Transverse colon (tissue), 3 donors: ENCODE results near the gene SLC6A4.

ENCODE experiments used
- POLR2A ChIP-seq: fragments of 450-650 bp; IDR thresholded peaks from one replicate; pipeline ENCODE4 v1.6.1; 2016; ENCODE audit warnings: antibody characterized with exemption, mild to moderate bottlenecking, moderate library complexity
- TF ChIP-seq, protein P1 (sequence below), 5 experiments: fragments of 200-600 bp in 3 of 5; fragments of 450-650 bp in 2 of 5; sonication (generic) in 3 of 5; IDR thresholded peaks; 1 replicate in 2 of 5; 2 replicates in 3 of 5; pipeline ENCODE4 v1.5.1; 2016 to 2017; ENCODE audit warnings: antibody characterized with exemption in 5 of 5, inconsistent platforms in 3 of 5, mild to moderate bottlenecking in 2 of 5, moderate library complexity in 1 of 5

DNA sequence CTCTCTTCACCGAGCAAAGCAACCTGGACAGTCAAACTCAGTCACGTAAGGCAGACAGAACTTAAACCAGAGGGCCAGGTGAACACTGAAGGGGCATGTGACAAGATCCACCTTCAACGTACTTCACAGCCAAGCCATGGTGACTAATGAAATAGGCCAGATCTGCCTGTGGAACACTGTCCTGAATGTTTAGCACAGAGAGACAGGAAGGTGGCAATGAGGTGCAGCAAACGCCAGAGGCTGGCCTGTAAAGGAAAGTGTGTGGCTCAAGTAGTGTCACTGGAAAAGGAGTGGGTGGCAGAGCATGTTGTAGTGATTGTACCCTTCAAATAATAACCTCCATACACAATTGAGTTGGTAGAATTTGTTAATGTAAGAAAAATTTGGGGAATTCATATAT lies 38.1 kb downstream of the SLC6A4 start:
- TF ChIP-seq, protein P1, sequence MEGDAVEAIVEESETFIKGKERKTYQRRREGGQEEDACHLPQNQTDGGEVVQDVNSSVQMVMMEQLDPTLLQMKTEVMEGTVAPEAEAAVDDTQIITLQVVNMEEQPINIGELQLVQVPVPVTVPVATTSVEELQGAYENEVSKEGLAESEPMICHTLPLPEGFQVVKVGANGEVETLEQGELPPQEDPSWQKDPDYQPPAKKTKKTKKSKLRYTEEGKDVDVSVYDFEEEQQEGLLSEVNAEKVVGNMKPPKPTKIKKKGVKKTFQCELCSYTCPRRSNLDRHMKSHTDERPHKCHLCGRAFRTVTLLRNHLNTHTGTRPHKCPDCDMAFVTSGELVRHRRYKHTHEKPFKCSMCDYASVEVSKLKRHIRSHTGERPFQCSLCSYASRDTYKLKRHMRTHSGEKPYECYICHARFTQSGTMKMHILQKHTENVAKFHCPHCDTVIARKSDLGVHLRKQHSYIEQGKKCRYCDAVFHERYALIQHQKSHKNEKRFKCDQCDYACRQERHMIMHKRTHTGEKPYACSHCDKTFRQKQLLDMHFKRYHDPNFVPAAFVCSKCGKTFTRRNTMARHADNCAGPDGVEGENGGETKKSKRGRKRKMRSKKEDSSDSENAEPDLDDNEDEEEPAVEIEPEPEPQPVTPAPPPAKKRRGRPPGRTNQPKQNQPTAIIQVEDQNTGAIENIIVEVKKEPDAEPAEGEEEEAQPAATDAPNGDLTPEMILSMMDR (IDR thresholded peaks at IDR 0.05): no peak
- no peak for TF ChIP-seq POLR2A
